Epithelial cell of prostate (primary cell): ENCODE measurements around the gene TYR.
"Not testable (repeated sequence)": the region's sequence is repeated elsewhere in the genome, so short reads cannot be mapped to it uniquely, and the experiment has no call there.

Source experiments
- DNase-seq: peaks from one replicate; pipeline ENCODE4 v3.0.0-alpha.2; 2011; ENCODE audit warnings: low read depth, low spot score
- H3K27ac ChIP-seq: fragments of 450-650 bp; 2 replicates; pipeline ENCODE4 v1.5.1; 2017; ENCODE audit warnings: mild to moderate bottlenecking

Gene TYR

DNA sequence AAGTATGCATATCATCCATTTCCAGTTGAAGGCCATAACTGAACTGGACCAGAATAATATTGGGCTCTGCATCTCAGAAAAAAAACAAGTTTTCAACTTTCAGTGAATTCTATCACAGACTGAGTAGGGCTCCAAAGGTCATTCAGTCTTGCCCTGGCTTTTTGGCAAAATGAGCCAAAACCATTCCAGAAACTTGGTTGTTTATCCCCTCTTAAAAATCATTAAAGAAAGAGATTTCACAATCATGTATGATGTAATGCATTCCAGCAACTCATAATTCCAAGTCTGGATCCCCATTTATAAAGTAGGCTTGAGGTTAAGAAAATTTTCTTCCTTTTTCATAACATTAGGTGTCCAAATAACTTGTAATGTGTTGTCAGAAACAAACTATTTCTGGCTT, 162.8 kb downstream of the TYR start:
- DNase-seq, H3K27ac ChIP-seq: not testable (repeated sequence)

DNA sequence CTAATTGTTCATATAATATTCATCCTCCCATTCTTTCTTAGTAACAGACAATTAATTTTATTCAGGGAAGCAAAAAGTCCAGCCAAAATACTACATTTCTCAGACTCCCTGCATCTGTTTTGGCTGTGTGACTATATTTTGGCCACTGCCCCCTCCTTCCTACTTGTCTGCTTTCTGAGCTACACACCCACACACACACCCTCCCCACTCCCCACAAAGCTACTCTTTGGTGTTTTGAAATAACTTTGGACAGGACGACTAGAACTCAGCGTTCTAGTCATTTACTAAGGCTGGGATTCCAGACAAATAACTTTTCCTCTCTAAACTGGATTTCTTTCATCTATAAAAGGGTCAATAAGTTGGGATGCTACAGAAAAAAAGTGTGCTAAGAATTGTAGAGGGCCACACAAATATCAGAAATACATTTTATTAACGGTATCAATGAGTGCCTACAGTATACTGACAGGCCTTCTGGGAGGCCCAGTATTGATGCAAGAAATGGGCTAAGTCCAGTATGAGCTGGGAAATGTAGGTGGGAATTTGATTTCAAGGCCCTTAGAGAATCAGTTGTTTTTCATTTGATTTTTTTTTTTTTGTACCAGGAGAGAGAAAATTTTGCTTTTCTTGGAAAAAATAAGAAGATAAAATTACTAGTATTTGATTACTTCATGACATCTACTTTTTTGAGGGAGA, 165.4 kb downstream of the TYR start:
- H3K27ac ChIP-seq, DNase-seq: not testable (repeated sequence)
